ENCODE measurements around the gene MAGEB2. TPM values are rescaled to one million over a fixed set of nuclear protein-coding genes. Genes with fewer than 3 reads are reported as not detected.
"Not testable (repeated sequence)": the region's sequence is repeated elsewhere in the genome, so short reads cannot be mapped to it uniquely, and the experiment has no call there.

The MAGEB2 gene, protein sequence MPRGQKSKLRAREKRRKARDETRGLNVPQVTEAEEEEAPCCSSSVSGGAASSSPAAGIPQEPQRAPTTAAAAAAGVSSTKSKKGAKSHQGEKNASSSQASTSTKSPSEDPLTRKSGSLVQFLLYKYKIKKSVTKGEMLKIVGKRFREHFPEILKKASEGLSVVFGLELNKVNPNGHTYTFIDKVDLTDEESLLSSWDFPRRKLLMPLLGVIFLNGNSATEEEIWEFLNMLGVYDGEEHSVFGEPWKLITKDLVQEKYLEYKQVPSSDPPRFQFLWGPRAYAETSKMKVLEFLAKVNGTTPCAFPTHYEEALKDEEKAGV
- not detected in 2 replicates for total RNA-seq
- long read RNA-seq: 0 reads

DNA sequence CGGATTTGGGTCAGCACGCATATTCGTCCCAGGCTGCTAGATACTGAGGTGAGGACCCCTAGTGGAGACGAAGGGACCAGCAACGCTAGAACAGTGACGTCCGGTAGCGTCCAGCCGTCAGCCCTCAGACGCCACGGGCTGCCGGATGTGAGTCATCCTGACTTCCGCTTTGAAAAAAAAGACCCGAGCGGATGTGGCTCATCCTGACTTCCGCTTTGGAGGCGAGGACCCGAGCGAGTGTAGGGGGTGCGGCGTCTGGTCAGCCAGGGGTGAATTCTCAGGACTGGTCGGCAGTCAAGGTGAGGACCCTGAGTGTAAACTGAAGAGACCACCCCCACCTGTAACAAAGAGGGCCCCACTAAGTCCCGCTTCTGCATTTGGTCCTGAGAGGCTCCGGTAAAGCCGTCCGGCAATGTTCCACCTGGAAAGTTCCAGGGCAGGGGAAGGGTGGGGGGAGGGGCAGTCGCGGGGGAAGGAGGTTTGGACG is at the start of gene MAGEB2:
Gene MAGEB2 (plus strand): TSS at position 207 of the 487 bp plus-strand sequence. CDS start 3,018 bp downstream, outside the sequence.
- Mint-ChIP-seq H3K9me3 (peaks cover 3% of the 10 kb centered on the region), H3K4me1 (no peaks in the 10 kb centered on the region), H3K27me3 (ENCODE audit: low read depth) (no peaks in the 10 kb centered on the region), H3K27ac (ENCODE audit: unreplicated experiment) (no peak within 1 kb of the TSS), H3K4me3 (no peak within 1 kb of the TSS), H3K36me3 (ENCODE audit: low read depth) (no peaks in the 10 kb centered on the region)
- DNase-seq (ENCODE audit: low read depth, low spot score): no peak
- TF ChIP-seq, protein P1, sequence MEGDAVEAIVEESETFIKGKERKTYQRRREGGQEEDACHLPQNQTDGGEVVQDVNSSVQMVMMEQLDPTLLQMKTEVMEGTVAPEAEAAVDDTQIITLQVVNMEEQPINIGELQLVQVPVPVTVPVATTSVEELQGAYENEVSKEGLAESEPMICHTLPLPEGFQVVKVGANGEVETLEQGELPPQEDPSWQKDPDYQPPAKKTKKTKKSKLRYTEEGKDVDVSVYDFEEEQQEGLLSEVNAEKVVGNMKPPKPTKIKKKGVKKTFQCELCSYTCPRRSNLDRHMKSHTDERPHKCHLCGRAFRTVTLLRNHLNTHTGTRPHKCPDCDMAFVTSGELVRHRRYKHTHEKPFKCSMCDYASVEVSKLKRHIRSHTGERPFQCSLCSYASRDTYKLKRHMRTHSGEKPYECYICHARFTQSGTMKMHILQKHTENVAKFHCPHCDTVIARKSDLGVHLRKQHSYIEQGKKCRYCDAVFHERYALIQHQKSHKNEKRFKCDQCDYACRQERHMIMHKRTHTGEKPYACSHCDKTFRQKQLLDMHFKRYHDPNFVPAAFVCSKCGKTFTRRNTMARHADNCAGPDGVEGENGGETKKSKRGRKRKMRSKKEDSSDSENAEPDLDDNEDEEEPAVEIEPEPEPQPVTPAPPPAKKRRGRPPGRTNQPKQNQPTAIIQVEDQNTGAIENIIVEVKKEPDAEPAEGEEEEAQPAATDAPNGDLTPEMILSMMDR (conservative IDR thresholded peaks at IDR 0.05): no peak

DNA sequence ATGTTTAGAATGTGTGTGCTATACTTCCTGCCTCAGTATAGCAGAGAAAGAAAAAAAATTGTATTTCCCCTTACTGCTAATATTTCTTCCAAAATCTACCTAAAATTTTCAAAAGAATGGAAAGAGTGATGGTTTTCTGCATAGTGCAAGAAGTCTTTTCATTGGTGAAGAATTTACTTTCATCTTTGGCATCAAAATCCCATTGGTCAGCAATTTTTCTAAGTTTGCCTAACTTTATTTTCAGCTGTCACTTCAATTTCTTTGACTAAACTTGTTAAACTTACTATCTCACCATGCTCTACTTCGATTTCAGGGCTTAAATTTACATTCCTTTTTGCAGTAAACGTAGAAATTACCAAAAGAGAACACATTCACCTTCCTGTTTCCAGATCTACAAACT is 44.5 kb upstream of the MAGEB2 start:
- H3K27ac Mint-ChIP-seq (ENCODE audit: unreplicated experiment): no peak overlapping the region
- no peak overlapping the region for H3K4me3 Mint-ChIP-seq
- H3K36me3 Mint-ChIP-seq (ENCODE audit: low read depth): no peaks in the 10 kb centered on the region
- no peaks in the 10 kb centered on the region for H3K4me1 Mint-ChIP-seq
- H3K27me3 Mint-ChIP-seq (ENCODE audit: low read depth): no peaks in the 10 kb centered on the region
- no peak for DNase-seq (ENCODE audit: low read depth, low spot score)
- no peaks in the 10 kb centered on the region for H3K9me3 Mint-ChIP-seq
- TF ChIP-seq, protein P1 (conservative IDR thresholded peaks at IDR 0.05): no peak

DNA sequence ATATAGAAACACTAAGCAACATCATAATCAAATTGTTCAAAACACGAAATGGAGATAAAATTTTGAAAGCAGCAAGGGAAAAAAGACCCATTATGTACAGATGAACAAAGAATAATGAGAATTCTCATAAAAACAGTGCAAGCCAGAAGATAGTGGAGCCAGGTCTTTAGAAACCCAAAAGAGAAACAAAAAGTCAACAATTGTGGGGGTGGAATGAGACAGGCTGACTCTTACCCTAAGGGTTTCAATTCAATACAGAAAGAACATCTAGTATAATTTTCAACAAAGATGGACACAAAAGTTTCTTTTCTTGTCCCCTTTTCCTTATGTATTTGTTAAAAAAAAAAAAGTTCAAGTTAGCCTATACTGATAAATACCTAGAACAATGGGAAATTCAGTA is 34.0 kb upstream of the MAGEB2 start:
- Mint-ChIP-seq H3K27me3 (ENCODE audit: low read depth) (no peaks in the 10 kb centered on the region), H3K4me1 (peaks cover 4% of the 10 kb centered on the region), H3K27ac (ENCODE audit: unreplicated experiment) (no peak overlapping the region), H3K36me3 (ENCODE audit: low read depth) (no peaks in the 10 kb centered on the region), H3K4me3 (no peak overlapping the region), H3K9me3 (no peaks in the 10 kb centered on the region)
- no peak for DNase-seq (ENCODE audit: low read depth, low spot score)
- TF ChIP-seq, protein P1 (conservative IDR thresholded peaks at IDR 0.05): no peak

DNA sequence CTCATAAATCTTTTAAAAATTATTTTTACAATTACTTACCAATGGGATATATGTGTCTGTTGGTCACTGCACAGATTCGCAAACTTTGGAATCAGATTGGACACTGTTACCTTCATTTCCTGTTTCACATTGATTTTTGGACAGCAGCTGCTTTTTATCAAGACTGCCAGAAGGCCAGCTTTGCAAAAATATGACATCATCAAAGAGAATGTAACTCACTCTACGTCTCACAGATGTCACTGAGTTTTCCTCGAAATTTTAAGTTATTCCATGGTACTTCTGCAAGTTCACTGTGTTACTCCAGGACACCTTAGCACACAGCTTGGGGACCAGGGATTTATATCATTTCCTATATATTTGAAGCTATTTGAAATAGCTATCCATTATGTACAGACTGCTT is 31.8 kb upstream of the MAGEB2 start:
- Mint-ChIP-seq H3K36me3 (ENCODE audit: low read depth) (no peaks in the 10 kb centered on the region), H3K4me3 (no peak overlapping the region), H3K9me3 (no peaks in the 10 kb centered on the region), H3K27me3 (ENCODE audit: low read depth) (no peaks in the 10 kb centered on the region), H3K4me1 (peaks cover 4% of the 10 kb centered on the region), H3K27ac (ENCODE audit: unreplicated experiment) (no peak overlapping the region)
- no peak for DNase-seq (ENCODE audit: low read depth, low spot score)
- TF ChIP-seq, protein P1 (conservative IDR thresholded peaks at IDR 0.05): no peak

DNA sequence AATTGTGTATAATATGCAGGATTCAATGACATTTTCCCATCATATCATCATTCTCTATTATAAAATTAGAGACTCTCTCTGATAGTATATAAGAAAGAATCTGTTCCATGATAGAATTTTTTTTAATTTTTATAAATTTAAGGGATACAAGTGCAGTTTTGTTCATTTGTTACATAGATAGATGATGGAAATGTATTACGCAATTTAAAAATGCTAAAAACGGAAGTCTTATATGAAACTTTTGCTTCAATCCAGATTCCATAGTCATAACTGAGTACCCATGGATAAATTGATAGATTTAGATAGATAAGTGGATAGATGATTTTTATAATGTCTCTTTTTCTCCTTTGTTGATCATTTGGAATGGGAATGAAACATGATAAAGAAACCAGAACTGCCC is 24.9 kb upstream of the MAGEB2 start:
- TF ChIP-seq, protein P1 (conservative IDR thresholded peaks at IDR 0.05): no peak
- Mint-ChIP-seq H3K27me3 (ENCODE audit: low read depth) (peaks cover 2% of the 10 kb centered on the region), H3K27ac (ENCODE audit: unreplicated experiment) (no peak overlapping the region), H3K9me3 (no peaks in the 10 kb centered on the region), H3K4me3 (no peak overlapping the region), H3K36me3 (ENCODE audit: low read depth) (no peaks in the 10 kb centered on the region), H3K4me1 (no peaks in the 10 kb centered on the region)
- DNase-seq (ENCODE audit: low read depth, low spot score): no peak

DNA sequence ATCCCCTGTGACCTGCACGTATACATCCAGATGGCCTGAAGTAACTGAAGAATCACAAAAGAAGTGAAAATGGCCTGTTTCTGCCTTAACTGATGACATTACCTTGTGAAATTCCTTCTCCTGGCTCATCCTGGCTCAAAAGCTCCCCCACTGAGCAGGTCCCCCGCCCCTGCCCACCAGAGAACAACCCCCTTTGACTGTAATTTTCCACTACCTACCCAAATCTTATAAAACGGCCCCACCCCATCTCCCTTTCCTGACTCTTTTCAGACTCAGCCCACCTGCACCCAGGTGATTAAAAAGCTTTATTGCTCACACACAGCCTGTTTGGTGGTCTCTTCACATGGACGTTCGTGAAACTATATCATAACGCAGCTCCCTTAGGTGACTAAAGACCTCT is 21.5 kb upstream of the MAGEB2 start:
- H3K36me3 Mint-ChIP-seq (ENCODE audit: low read depth); H3K27ac Mint-ChIP-seq (ENCODE audit: unreplicated experiment); H3K9me3 Mint-ChIP-seq; DNase-seq (ENCODE audit: low read depth, low spot score); H3K4me3 Mint-ChIP-seq; H3K4me1 Mint-ChIP-seq; H3K27me3 Mint-ChIP-seq (ENCODE audit: low read depth): not testable (repeated sequence)
